ENCODE measurements around the gene P2RY2.

Gene P2RY2

GRCh38 chr11:73205661-73206343, 12.3 kb upstream of the P2RY2 start:
- TF ChIP-seq GATA2 (IDR thresholded peaks at IDR 0.05; ENCODE audit: low read depth, low read length) (no peak), GATA3 (IDR thresholded peaks at IDR 0.05; ENCODE audit: low read depth, low read length) (no peak)

- TF ChIP-seq GATA2 (IDR thresholded peaks at IDR 0.05; ENCODE audit: low read depth, low read length), result no peak
- TF ChIP-seq GATA3 (IDR thresholded peaks at IDR 0.05; ENCODE audit: low read depth, low read length), result no peak
These were observed 11.3 kb upstream of the P2RY2 start for GRCh38 chr11:73206801-73207200.

GRCh38 chr11:73209892-73210291, 8.2 kb upstream of the P2RY2 start:
- TF ChIP-seq GATA2 (IDR thresholded peaks at IDR 0.05; ENCODE audit: low read depth, low read length), result no peak

- no peak for TF ChIP-seq GATA3 (IDR thresholded peaks at IDR 0.05; ENCODE audit: low read depth, low read length)
- no peak for TF ChIP-seq GATA2 (IDR thresholded peaks at IDR 0.05; ENCODE audit: low read depth, low read length)
These were observed 7.0 kb upstream of the P2RY2 start for GRCh38 chr11:73210916-73211667.

- TF ChIP-seq GATA2 (IDR thresholded peaks at IDR 0.05; ENCODE audit: low read depth, low read length), result no peak
These were observed 4.6 kb upstream of the P2RY2 start for GRCh38 chr11:73213196-73214143.

- TF ChIP-seq GATA3 (IDR thresholded peaks at IDR 0.05; ENCODE audit: low read depth, low read length) (no peak), GATA2 (IDR thresholded peaks at IDR 0.05; ENCODE audit: low read depth, low read length) (no peak)
These were observed 2.6 kb upstream of the P2RY2 start for GRCh38 chr11:73215191-73216134.

GRCh38 chr11:73216465-73216864, 1.6 kb upstream of the P2RY2 start:
- TF ChIP-seq GATA3 (IDR thresholded peaks at IDR 0.05; ENCODE audit: low read depth, low read length) (no peak), GATA2 (IDR thresholded peaks at IDR 0.05; ENCODE audit: low read depth, low read length) (no peak)

GRCh38 chr11:73217131-73217809, 811 bp upstream of the P2RY2 start:
- TF ChIP-seq GATA3 (IDR thresholded peaks at IDR 0.05; ENCODE audit: low read depth, low read length) (no peak), GATA2 (IDR thresholded peaks at IDR 0.05; ENCODE audit: low read depth, low read length) (no peak)

- TF ChIP-seq GATA2 (IDR thresholded peaks at IDR 0.05; ENCODE audit: low read depth, low read length), result no peak
- no peak for TF ChIP-seq GATA3 (IDR thresholded peaks at IDR 0.05; ENCODE audit: low read depth, low read length)
These were observed 323 bp upstream of the P2RY2 start for GRCh38 chr11:73217810-73218105.

- TF ChIP-seq GATA3 (IDR thresholded peaks at IDR 0.05; ENCODE audit: low read depth, low read length) (no peak), GATA2 (IDR thresholded peaks at IDR 0.05; ENCODE audit: low read depth, low read length) (no peak)
These were observed 742 bp downstream of the P2RY2 start for GRCh38 chr11:73218830-73219215.

GRCh38 chr11:73219396-73220285, 1.6 kb downstream of the P2RY2 start:
- TF ChIP-seq GATA3 (IDR thresholded peaks at IDR 0.05; ENCODE audit: low read depth, low read length) (no peak), GATA2 (IDR thresholded peaks at IDR 0.05; ENCODE audit: low read depth, low read length) (no peak)

- TF ChIP-seq GATA2 (IDR thresholded peaks at IDR 0.05; ENCODE audit: low read depth, low read length) (no peak), GATA3 (IDR thresholded peaks at IDR 0.05; ENCODE audit: low read depth, low read length) (no peak)
These were observed 3.4 kb downstream of the P2RY2 start for GRCh38 chr11:73221451-73221850.
